NCI-H187 (cell line): ENCODE measurements around the gene CDH22.

Experiments
- DNase-seq, 2 experiments: peaks; one replicate each; lab custom pipeline; 2025; lab: John Stamatoyannopoulos, UW

The CDH22 gene

DNA sequence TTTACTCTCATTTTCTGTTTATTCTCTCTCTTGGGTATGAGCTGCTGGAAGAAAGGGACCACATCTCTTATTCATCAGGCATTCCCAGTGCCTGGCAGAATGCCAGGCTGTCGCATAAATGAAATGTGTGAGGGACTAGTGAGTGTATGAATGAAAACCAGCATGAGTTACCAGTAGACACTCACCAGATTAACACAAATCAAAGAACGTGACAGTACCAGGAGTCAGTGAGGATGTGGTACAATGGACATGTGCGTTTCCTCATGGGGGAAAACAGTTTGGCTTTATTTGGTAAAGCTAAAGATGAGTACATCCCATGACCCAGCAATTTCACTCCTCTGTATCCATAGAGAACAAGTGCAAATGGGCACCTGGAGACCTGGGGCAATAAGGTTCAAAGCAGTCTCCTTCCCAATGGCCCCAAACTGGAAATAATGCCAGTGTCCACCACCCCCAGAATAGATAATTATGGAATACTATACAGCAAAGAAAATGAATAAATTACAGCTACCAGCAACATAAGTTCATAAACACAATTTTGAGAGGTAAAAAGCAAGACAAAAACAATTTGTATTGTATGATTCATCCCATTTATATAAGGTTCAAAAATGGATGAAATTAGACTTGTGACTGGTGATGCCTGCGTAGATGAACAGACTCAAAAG is 93.3 kb downstream of the CDH22 start:
- DNase-seq: peak in 1 of 2 experiments; percentile 20

DNA sequence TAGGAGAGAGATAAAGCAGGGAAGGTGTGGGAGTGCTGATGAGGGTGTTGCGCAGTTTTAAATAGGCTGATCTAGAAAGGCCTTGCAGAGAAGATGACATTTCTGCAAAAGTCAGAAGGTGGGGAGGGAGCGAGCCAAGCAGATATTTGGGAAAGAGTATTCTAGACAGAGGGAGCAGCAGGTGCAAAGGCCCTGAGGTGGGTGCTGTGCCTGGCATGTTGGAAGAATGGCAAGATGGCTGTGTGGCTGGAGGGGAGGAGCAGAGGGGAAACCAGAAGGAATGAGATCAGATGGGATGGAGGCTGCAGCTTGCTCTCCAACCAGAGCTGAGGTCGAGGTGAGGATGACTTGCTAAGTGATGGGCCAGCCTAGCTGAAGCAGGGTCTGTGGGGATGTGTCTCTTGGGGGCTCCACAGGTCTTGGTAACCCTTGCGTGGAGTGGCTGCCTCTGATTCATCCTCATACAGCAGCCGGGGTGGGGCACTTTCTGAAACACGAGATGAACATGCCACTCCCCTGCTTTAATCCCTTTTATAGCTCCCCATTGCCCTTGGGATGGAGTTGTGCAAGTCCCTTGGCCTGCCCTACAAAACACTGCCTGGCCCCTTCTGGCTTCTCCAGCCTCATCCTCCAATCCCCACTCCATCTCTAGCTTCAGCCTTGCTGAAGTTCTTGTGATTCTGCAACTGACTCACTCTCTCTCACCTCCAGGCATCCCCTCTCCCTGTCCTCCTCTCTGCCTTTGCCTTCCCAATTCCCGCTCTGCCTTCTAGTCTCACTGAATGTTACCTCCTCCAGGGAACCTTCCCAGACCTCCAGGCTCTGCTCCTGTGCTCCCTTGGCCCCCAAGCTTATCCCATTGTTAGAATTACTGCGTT is 94.1 kb downstream of the CDH22 start:
- DNase-seq: no peak

DNA sequence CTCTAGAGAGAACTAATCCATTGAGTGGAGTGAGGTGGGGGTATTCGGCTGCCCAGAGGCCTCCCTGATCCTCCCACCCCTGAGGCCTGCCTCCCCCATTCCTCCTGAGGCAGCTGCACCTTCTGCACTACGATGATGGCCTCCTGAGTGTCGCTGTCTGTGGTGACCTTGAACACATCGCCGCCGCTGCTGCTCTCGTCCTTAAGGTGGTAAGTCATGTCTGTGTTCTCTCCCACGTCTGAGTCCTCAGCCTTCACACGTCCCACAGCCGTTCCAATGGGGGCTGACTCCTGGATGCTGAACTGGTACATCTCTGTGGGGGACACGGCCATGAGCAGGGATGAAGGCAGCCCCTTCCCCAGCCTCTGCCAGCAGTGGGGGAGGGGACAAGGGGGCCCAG is 95.4 kb downstream of the CDH22 start:
- DNase-seq: no peak

DNA sequence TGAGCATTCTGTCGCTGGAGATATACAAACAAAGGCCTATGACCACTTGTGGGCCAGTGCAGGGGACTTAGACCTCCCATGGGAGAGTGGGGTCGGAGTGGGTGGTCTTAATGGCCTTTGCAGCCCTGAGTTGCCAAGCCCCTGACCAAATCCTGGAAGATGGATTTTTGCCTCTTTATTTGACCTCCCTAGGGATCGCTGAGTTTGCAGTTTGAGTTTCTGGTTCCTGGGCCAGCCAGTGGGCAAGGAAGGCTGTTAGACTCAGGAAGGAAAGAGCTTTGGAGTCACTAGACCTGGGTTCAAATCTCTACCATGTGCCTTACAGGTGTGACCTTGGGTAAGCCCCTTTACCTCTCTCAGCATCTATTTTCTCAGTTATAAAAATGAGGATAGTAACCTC is 96.0 kb downstream of the CDH22 start:
- DNase-seq: no peak

DNA sequence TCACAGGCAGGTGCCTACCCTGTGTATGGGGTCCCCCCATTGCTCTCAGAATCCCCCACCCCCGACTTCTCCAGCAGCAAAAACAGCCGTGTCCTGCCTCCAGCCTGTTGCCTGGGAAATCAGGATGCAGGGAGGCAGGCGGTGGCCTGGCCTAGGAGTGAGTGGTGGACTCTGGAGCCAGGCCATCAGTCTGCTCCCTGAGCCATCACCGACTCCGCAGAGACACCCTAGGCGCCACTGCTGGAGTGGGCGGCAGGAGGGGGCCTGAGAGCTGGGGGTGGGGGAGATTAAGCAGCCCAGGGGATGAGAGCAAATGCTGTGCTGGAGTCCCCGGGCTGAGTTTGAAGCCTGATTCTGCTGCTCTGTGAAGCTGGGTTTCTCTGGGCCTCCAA is 97.0 kb downstream of the CDH22 start:
- no peak for DNase-seq

DNA sequence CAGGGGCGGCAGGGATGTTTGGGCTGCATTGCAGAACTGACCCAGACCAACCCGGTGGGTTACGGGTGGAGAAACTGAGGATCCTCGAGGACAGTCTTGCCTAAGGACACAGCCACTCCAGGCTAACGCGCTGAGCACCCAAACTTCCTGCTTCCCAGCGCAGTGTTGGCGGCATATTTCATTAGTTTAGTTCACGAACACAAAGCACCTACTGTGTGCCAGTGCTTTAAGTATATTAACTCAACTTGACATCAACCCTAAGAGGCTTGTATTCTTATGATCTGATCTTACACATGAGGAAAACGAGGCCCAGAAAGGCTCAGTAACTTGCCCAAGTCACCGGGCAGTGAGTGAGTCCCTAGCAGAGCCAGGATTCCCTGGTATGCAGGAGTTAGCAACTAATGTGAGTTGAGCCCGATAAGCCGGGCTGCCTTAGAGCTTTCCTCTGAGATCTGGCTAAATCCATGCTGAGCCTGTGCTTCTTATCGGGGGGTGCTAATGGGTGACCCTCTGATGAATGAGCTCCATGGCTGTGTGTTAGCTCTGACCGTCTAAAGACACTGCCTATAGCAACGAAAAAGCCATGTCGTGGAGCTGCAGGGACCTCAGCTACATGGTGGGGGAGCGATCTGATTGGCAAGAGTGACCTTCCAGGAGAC is 97.5 kb downstream of the CDH22 start:
- no peak for DNase-seq

DNA sequence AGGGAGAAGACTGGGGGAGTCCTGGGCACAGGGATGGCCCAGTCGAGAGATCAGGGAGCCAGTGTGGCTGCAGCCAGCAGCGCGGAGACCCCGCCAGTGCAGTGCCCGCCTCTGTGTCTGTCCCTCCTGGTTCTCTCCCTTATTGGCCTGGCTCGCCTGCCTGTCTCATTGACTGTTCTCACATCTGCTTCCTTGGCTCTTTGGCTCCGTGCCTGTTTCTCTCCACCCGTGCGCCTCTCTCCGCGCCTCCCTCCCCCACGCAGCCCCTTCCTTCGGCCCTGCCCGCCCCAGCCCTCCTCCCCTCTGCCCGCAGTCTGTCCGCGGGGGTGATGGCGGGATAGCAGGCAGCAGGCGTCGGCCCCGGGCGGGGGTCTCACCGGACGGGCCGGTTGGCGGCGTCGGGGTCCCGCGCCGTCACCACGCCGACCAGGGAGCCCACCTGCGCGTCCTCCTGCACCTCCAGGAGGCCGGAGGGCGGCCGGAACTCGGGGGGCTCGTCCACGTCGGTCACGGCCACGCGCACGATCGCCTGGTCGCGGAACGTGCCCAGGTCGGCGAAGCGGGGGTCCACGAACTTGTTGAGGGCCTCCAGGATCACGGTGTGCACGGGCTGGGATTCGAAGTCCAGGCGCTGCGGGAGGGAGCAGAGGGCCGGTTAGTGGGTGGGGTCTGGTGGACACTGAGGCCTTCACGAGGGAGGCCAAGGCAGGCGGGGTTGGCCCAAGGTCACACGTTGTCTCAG is 98.2 kb downstream of the CDH22 start:
- DNase-seq: no peak

DNA sequence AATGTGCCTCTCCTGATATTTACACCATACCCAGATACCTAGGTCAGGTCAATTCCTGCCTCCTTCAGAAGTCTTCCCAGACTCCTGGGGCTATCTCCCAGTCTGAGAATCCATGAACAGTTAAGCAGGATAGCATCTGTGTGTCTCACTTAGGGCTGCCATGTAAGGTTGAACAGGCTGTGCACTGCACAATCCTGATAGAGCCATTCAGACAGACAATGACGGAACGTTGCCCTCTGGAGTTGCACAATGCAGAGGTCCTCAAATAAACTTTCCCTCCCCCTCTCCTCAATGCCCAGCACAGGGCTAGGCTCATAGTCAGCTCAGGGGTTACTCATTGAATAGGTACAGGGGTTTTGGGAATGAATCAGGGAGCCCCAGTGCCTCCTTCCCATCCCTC is 100.5 kb downstream of the CDH22 start:
- no peak for DNase-seq

DNA sequence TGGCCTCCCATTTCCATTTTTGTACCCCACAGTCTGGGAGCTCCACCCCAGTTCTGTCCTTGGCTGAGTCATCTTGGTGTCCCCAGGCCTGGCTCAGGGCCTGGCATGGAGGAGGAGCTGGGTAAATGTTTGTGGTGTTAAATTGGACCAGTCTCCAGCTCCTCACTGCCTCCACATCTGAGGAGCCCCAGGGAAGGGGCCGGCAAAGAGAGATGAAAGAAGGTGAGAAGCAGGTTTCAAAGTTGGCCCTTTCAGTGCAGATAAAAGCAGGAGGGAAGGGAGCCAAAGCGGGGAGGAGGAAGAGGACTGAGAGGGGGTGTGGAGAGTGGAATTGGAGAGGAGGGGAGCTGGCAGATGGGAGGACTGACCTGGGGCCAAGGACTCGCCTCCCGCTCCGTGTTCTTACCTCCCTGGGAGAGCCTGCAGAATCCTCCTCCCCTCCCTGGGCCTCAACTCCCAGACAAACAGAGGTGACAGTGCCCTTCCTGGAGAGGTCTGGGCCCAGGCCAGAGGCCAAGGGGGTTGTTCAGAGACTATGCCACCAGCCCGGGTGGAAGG is 101.2 kb downstream of the CDH22 start:
- DNase-seq: no peak

DNA sequence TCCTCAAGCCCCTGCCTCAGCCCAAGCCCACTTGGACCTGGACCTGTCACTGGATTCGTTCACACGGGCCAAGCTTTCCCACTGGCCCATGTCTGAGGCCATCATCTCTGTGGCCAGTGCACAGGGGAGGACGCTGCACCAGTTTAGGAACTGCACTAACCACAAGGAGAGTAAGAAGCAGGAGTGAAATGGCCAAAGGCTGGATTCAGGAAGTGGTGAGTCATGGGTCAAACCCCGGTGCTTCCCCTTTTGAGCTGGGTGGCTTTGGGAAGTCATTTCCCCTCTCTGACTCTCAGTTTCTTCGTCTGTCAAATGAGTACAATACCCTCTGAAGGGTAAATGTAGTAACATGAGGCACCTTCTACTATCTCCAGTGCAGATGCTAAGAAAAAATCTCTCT is 102.3 kb downstream of the CDH22 start:
- no peak for DNase-seq

DNA sequence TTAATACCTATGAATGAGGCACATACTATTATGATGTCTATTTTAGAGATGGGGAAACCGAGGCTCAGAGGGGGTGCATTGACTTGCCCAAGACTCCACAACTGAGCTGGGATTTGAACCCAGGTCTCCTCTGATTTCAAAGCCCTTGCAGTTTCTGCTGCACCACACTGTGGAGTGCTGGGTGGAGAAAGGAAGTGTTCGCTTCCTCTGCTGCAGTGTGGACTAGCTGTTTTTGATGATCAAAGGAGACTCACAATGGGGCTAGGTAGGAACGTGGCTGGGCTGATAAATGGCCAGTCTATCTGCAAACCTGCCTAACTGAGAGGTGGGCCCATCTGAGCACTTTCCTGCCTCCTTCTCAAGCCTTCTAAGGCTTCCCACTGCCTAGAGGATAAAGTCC is 102.9 kb downstream of the CDH22 start:
- DNase-seq: no peak

DNA sequence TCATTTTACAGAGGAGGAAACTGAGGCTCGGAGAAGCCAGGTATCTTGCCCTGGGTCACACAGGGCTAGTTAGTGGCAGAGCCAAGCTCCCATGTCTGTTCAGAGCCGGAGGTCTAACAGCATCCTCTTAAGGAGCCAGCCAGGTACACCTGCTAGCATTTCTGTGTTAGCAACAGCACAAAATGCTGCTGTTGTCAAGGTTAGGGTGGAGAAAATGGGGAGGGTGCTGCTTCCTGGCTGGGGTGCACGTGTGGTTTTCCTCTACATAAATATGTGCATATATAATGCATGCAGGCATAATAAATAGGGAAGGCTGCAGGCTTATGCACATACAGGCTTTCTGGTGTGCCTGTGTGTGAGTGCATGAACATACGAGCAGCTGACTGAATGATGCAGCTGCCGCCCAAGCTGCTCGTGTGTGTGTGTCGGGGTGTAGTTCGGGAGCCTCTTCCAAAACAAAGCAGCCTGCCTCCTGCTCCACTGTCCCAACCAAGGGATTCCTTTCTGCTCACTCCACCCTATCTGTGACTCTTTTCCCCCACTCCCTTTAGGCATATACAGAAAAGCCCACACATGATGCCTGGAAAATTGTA is 103.6 kb downstream of the CDH22 start:
- DNase-seq: no peak

DNA sequence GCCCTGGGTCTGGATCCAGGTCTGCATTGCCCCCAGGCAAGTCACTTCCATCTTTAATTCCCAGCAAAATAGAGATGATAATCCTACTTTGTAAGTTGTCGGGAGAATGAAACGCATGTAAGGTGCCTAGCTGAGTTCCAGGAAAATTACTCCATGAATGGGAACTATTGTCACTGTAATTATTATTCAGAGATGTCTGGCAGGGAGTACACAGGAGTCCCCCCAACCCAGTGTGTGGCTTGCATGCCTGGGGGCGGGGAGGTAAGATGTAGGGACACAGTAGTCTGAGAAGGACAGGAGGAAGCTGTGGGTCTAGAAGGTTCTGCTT is 104.8 kb downstream of the CDH22 start:
- no peak for DNase-seq

DNA sequence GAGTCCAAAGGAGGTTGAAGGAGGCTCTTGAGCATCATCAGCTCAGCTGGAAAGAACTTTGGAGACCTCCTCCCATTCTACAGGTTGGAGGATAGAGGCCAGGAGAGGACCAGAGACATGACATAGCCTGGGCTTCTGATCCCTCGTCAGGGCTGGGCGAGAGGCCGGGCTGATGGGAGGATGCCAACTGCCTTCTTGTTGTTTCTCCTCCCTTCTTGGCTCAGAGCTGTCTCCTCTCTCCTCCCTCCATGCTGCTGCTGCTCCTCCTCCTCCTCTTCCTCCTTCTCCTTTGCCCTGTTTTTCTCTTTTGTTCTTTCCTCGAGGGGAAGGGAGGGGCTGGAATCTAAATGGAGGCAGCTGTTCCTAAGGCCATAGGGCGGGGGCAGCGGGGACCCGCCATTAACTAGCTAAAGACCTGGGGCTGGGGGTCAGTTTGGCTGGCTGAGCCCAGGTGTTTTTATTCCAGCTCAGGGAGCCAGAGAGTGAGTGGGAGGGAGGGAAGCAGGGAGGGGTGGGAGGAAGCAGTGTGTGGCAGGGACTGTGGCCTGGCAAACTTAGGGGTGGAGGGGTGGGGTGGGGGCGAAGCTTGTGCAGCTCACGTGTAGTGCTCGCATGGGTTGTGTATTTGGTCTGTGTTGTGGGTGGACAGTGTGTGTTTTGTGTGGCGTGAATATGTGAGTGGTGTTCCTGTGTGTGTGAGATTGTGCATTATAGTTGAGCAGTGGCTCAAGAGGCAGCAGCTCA is 105.4 kb downstream of the CDH22 start:
- no peak for DNase-seq

DNA sequence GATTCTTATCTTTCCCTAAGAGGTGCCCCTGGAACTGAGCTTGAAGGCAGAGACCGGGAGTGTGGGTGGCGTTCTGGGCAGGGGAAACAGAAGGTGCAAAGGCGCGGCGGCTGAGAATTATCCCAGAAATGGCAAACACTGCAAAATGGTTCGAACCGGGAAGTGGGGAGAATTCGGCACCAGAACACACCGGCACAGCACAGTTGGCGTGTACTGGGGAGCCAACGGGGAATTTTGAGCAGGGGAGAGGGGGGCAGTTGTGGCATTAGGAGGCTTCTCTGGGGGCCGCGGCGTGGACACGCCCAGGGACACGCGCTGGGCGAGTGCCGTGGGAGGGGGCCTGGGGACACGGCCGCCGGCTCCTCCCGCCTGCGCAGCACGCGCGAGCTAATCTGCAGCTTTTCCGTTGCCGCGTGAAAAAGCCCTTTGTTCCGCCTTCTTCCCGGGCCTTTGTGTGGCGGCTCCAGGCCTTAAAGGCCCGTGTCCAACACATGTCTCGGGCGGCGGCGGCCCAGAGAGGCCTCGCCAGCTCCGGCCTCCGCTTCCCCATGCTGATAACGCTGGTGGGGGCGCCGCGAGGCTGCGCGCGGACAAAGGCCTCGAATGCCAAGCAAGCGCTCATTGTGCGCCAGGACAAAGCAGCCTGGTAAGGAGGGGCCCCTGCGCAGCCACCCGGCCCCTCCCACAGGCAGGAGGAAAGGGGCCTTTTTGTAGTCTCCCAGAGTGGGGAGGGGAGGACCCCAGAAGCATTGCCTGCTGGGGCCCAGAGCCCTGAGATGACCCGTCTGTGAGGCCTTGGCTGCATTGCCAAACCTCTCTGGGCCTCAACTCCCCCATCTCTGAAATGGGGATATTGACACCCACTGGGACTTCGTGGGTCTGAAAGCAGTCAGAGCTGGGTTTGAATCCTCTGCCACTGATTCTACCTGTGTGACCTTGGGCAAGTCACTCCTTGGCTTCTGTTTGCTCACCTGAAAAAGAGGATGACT is 107.4 kb downstream of the CDH22 start:
- DNase-seq: no peak

DNA sequence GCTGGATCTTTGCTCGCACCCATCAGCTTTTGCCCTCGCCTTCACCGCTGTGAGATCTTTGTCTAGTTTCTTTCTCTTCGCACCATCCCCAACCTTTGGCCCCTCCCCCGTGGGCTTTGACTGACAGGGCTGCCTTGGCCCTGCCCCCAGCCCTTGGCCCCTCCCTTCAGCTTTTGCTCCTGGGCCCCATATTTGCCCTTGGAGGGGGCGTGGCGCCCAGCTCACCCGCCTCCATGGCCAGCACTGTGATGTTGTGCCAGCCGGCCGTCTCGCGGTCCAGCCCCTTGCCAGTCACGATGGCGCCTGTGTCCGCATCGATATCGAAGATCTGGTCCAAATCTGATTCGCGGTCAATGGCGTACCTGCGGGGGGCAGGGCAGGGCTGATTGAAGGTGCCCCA is 109.1 kb downstream of the CDH22 start:
- no peak for DNase-seq

DNA sequence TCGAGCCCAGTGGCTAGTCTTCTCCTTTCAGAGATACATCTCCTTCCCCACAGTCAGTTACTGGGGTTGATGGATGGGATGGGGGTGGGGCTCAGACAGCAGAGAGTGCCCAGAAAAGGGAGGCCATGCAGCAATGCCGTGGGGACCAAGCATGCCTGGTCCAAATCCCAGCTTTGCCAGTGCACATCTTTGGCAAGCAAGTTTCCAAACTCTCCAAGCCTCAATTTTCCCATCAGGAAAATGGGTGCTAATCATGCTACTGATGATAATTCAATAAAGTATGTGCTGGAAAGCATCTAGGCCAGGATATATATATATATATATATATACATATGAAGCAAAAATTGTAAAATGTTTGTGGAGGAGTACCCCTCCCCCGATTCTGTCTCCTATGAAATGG is 111.3 kb downstream of the CDH22 start:
- no peak for DNase-seq

DNA sequence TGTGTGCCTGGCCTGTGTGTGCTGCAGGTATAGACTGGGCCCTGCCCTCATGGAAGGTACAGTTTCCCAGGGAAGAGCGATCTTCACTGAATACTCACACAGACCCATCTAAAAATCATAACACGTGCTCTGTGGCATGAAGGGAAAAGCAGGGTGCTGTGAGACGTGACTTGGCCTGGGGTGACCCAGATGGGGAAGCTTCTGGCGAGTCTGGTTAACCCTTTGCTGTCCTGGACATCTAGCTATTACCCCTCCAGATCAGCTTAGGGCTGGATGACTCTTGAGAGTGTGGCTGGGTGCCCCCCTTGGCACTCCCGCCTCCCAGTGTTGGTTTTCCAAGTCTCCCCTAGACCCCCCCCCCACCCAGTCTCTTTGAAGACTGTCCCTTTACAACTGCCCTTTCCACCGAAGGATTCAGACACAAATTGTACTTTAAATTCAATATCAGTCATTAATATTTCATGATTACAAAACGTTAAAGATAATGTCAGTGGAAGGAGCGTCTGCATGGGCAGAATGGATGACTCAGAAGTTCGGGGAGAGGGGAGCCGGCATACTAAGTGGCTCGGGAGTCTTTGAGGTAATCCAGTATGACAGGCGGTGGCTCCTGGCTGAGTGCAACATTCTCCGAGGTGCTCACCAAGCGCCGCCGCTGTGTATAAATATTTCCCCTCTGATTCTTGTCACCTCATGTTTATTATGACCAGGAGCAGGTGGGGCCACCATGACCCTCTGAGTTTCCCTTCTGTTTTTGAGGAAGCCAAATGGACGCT is 112.8 kb downstream of the CDH22 start:
- no peak for DNase-seq

DNA sequence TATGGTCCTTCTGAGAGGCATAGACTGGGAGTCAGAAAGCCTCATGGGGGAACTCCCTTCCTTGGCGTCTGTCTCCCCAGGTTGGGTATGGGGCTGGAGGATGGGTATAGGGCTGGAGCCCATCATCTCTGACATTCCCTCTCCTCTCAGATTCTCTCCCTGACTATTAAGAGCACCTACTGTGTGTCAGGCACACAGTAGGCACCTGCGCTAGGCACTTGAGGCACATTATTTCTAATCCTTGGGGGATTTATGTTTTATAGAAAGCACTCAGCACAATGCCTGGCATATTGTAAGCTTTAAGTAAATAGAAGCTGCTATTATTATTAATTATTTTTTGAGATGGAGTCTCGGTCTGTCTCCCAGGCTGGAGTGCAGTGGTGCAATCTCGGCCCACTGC is 113.9 kb downstream of the CDH22 start:
- no peak for DNase-seq
